ENCODE measurements around the gene MRPL24. TPM values are rescaled to one million over a fixed set of nuclear protein-coding genes. Genes with fewer than 3 reads are reported as not detected.
A peak's percentile ranks its signal among the peaks of the same experiment; 100 is the strongest.

The MRPL24 gene
- total and polyA plus RNA-seq, 9 of the 15 experiments (the other 6 are each of a cell fraction or from before 2014, with no cell fraction given) = 74.3 to 267 (median 113) TPM

DNA sequence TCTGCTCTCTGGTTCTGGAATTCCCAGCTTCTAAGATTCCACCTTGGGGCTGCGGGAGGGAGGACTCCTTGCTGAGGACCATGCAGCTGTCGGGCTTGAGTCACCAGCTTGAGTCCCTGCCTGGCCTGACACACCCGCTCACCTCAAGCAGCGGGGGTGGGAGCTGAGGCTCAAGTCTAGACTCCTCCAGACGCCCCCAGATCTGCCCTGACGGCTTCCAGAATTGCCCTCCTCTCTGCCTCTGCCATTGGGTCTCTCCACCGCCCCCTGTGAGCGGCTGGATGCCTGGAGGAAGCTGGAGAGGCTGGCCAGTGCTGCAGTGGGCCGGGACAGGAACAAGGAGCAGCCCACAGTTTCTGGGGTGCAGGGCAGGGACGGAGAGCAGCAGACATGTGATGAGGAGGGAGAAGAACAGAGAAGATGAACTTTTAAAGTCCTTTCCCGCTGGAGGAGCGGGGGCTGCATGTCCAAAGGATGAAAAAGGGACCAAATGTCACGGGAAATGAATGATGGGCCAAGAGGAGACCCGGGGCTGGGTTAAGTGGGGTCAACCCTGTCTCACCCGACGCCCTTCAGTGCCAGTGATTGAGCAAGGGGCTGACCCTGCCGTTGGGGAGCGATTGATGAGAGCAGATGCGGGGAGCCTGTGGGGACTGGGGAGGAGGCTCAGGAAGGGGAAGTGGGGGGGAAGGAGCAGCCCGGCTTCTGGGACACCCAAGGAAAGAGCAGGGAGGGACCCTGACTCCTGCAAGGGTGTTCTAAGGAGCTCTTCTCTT, 49.0 kb downstream of the MRPL24 start:
- Histone ChIP-seq H3K27ac (ENCODE audit: extremely low read depth, low read depth, low read length) (peak overlapping the region; percentile 91; the same call in 1 of the 3 replicates), H4K20me1 (replicated peaks; ENCODE audit: control insufficient read depth, insufficient read depth, low read length) (no peaks in the 10 kb centered on the region), H3K9ac (ENCODE audit: insufficient read depth in 1 of 2, low read depth in 2 of 2, low read length in 2 of 2) (peak overlapping the region in 1 of 2 experiments; percentile 92; a peak in 3 of 4 replicates), H3K36me3 (ENCODE audit: control insufficient read depth, insufficient read depth, low read length) (no peaks in the 10 kb centered on the region), H3K9me3 (replicated peaks; ENCODE audit: control insufficient read depth, insufficient read depth, low read depth, low read length) (no peaks in the 10 kb centered on the region), H3K27me3 (ENCODE audit: control insufficient read depth in 2 of 2, insufficient read depth in 2 of 2, low read length in 2 of 2) (no peaks in the 10 kb centered on the region), H3K4me1 (replicated peaks in 1 of 2; ENCODE audit: control insufficient read depth in 2 of 2, insufficient read depth in 2 of 2, low read length in 2 of 2) (peaks cover 49 to 62% of the 10 kb centered on the region in 2 experiments), H3K4me3 (no peak overlapping the region), H3K9me1 (ENCODE audit: control insufficient read depth, insufficient read depth, low read length) (no peaks in the 10 kb centered on the region), H3K79me2 (ENCODE audit: control insufficient read depth, insufficient read depth, low read length) (0 out of 3 replicates have a peak, but pooled peaks cover 3% of the 10 kb centered on the region), H3K4me2 (ENCODE audit: insufficient read depth, low read length) (peak overlapping the region; percentile 54), H2AFZ (ENCODE audit: low read depth, low read length) (peak overlapping the region; percentile 92)
- 19% methylated on average over 17 of the region's 20 CpGs for WGBS (ENCODE audit: insufficient coverage, low coverage, missing lambda C conversion rate)
- no TSS peak for BruUV-seq (replicated peaks)
- intact Hi-C loops (cut with micrococcal nuclease) (no loop called here), in situ Hi-C loops (cut with MboI) (no loop called here)
- FAIRE-seq (peak; percentile 11), ATAC-seq (no peak), DNase-seq (ENCODE audit: extremely low read depth in 1 of 4, low spot score in 3 of 4) (peak; percentile 45 to 73 (median 65))
- ChIA-PET POLR2A (interaction anchor here (0.6 to 5.9 kb wide), 11 partner anchors 9 to 126 kb away, joined by 3 to 60 read pairs (median 3); partner anchors contain the start of genes ISG20L2, METTL25B, MRPL24 and NES), CTCF (ENCODE audit: low intra/inter-chr PET ratio) (interaction anchor here (6.6 kb wide), 1 partner anchor 34 kb away, joined by 143 read pairs; the partner anchor contains the start of genes ISG20L2 and METTL25B)
- TF ChIP-seq YY1 (IDR thresholded peaks at IDR 0.05; ENCODE audit: borderline replicate concordance in 1 of 3, control insufficient read depth in 1 of 3, extremely low read depth in 1 of 3, insufficient read depth in 3 of 3, insufficient read length in 1 of 3, insufficient replicate concordance in 2 of 3, low read depth in 1 of 3, low read length in 2 of 3) (no peak), KDM1A (IDR thresholded peaks at IDR 0.05) (peak; percentile 22 to 34; a peak in 1 of 4 replicates), HNRNPL (IDR thresholded peaks at IDR 0.05; ENCODE audit: low read depth, low read length) (no peak), POLR2G (IDR thresholded peaks at IDR 0.05; ENCODE audit: low read depth, low read length) (no peak), JUND (IDR thresholded peaks at IDR 0.05; ENCODE audit: borderline replicate concordance, low read depth, low read length) (peak; percentile 50; the same call in 1 of the 2 replicates), JUND (tag; IDR thresholded peaks at IDR 0.05; ENCODE audit: borderline replicate concordance, low read depth, low read length) (no peak), ZNF253 (CRISPR knock-in tag; conservative IDR thresholded peaks at IDR 0.05) (no peak)
- TF ChIP-seq, protein P1, sequence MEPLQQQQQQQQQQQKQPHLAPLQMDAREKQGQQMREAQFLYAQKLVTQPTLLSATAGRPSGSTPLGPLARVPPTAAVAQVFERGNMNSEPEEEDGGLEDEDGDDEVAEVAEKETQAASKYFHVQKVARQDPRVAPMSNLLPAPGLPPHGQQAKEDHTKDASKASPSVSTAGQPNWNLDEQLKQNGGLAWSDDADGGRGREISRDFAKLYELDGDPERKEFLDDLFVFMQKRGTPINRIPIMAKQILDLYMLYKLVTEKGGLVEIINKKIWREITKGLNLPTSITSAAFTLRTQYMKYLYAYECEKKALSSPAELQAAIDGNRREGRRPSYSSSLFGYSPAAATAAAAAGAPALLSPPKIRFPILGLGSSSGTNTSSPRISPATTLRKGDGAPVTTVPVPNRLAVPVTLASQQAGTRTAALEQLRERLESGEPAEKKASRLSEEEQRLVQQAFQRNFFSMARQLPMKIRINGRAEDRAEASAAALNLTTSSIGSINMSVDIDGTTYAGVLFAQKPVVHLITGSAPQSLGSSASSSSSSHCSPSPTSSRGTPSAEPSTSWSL (CRISPR knock-in tag; IDR thresholded peaks at IDR 0.05; ENCODE audit: borderline replicate concordance) = no peak
- TF ChIP-seq, protein P2, sequence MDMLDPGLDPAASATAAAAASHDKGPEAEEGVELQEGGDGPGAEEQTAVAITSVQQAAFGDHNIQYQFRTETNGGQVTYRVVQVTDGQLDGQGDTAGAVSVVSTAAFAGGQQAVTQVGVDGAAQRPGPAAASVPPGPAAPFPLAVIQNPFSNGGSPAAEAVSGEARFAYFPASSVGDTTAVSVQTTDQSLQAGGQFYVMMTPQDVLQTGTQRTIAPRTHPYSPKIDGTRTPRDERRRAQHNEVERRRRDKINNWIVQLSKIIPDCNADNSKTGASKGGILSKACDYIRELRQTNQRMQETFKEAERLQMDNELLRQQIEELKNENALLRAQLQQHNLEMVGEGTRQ (CRISPR knock-in tag; IDR thresholded peaks at IDR 0.05) = no peak
- TF ChIP-seq, protein P3, sequence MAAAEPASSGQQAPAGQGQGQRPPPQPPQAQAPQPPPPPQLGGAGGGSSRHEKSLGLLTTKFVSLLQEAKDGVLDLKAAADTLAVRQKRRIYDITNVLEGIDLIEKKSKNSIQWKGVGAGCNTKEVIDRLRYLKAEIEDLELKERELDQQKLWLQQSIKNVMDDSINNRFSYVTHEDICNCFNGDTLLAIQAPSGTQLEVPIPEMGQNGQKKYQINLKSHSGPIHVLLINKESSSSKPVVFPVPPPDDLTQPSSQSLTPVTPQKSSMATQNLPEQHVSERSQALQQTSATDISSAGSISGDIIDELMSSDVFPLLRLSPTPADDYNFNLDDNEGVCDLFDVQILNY (CRISPR knock-in tag; IDR thresholded peaks at IDR 0.05) = no peak
- TF ChIP-seq, protein P4, sequence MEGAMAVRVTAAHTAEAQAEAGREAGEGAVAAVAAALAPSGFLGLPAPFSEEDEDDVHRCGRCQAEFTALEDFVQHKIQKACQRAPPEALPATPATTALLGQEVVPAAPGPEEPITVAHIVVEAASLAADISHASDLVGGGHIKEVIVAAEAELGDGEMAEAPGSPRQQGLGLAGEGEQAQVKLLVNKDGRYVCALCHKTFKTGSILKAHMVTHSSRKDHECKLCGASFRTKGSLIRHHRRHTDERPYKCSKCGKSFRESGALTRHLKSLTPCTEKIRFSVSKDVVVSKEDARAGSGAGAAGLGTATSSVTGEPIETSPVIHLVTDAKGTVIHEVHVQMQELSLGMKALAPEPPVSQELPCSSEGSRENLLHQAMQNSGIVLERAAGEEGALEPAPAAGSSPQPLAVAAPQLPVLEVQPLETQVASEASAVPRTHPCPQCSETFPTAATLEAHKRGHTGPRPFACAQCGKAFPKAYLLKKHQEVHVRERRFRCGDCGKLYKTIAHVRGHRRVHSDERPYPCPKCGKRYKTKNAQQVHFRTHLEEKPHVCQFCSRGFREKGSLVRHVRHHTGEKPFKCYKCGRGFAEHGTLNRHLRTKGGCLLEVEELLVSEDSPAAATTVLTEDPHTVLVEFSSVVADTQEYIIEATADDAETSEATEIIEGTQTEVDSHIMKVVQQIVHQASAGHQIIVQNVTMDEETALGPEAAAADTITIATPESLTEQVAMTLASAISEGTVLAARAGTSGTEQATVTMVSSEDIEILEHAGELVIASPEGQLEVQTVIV (CRISPR knock-in tag; IDR thresholded peaks at IDR 0.05; ENCODE audit: borderline replicate concordance) = no peak
